MM.1S (cell line): ENCODE results near the gene NAA60.
"Not testable (repeated sequence)": the region's sequence is repeated elsewhere in the genome, so short reads cannot be mapped to it uniquely, and the experiment has no call there.

ENCODE experiments used
- EZH2 ChIP-seq: fragments of 300-600 bp; sonication (generic); optimal IDR thresholded peaks from 2 replicates; pipeline ENCODE3; 2017; ENCODE audit warnings: low read depth, mild to moderate bottlenecking, antibody characterized with exemption, low read length, mixed read lengths
- EZH2phosphoT487 ChIP-seq: fragments of 300-600 bp; sonication (generic); IDR thresholded peaks from 2 replicates; pipeline ENCODE4 v1.6.1; 2018; ENCODE audit warnings: antibody characterized with exemption, low read length

- TF ChIP-seq EZH2, EZH2phosphoT487: not testable (repeated sequence)
Observed at GRCh38 chr16:3474870-3475269, 31.4 kb downstream of the NAA60 start.
